NCI-H345 (cell line): ENCODE results near the gene ZSWIM1.
A peak's percentile ranks its signal among the peaks of the same experiment; 100 is the strongest.
"Not testable (repeated sequence)": the region's sequence is repeated elsewhere in the genome, so short reads cannot be mapped to it uniquely, and the experiment has no call there.

Experiments
- DNase-seq: peaks from one replicate; lab custom pipeline; 2025; lab: John Stamatoyannopoulos, UW

Gene ZSWIM1

GRCh38 chr20:45857114-45857881 lies 23.7 kb upstream of the ZSWIM1 start, which contains the start of the genes ACOT8 and ZSWIM3:
ACOT8 (minus strand) TSS chr20:45857392; CDS start chr20:45857315, 77 bp downstream.
ZSWIM3 (plus strand) TSS chr20:45857614; CDS start chr20:45857826, 212 bp downstream.
- peak; percentile 100 for DNase-seq

DNA sequence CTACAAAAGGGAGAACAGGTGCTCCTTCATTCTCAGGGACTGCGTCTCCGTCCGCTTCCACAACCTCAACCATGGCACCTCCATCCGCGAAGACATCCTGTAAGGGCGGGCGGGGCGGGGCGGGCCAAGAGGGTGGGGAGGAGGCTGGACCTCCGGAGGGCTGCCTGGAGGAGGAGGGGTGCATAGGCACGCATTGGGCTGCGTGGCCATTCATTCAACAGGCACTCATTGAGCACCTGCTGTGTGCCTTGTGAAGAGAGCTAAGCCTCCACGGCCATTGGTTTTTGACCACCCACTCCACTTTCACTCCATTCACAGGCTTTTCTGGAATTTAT lies 23.2 kb upstream of the ZSWIM1 start:
- DNase-seq, result no peak

- DNase-seq, result no peak
Measured at GRCh38 chr20:45859916-45860315, 21.1 kb upstream of the ZSWIM1 start.

- DNase-seq, result peak; percentile 26
Measured at GRCh38 chr20:45860560-45861220, 20.3 kb upstream of the ZSWIM1 start.

DNA sequence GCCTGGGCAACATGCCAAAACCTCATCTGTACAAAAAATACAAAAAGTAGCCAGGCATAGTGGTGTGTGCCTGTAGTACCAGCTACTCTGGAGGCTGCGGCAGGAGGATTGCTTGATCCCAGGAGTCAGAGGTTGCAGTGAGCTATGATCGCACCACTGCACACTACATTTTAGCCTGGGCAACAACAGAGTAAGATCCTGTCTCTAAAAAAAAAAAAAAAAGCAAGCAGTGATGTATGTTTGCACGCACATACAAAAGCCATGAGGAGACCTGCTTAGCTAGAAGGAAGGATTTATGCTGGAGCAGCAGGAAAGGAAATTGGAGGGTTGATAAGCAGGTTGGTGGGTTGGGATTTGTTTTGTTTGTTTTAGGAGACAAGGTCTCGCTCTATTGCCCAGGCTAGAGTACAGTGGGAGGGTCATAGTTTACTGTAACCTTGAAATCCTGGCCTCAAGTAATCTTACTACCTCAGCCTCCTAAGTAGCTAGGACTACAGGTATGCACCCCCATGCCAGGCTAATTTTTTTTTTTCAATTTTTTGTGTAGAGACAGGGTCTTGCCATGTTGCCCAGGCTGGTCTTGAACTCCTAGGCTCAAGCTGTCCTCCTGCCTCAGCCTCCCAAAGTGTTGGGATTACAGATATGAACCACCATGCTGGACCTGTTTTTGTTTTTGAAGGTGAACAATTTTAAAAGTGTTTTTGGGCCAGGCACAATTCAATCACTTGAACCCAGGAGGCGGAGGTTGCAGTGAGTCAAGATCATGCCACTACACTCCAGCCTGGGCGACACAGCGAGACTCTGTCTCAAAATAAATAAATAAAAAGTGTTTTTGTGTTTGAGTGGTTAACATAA lies 19.6 kb upstream of the ZSWIM1 start:
- DNase-seq, result peak; percentile 85

- DNase-seq, result no peak
Measured at GRCh38 chr20:45863543-45864470, 17.2 kb upstream of the ZSWIM1 start.

DNA sequence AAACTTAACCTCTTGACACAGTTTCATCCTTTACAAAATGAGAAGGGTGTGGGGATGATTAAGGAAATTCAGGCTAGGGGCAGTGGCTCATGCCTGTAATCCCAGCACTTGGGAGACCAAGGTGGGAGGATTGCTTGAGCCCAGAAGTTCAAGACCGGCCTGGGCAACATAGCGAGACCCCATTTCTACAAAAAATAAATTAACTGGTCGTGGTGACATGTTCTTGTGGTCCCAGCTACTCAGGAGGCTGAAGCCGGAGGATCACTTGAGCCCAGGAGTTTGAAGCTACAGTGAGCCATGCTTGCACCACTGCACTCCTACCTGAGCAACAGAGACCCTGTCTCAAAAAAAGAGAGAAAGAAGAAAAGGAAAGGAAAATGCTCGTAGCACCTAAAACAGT lies 14.6 kb upstream of the ZSWIM1 start:
- no peak for DNase-seq

DNA sequence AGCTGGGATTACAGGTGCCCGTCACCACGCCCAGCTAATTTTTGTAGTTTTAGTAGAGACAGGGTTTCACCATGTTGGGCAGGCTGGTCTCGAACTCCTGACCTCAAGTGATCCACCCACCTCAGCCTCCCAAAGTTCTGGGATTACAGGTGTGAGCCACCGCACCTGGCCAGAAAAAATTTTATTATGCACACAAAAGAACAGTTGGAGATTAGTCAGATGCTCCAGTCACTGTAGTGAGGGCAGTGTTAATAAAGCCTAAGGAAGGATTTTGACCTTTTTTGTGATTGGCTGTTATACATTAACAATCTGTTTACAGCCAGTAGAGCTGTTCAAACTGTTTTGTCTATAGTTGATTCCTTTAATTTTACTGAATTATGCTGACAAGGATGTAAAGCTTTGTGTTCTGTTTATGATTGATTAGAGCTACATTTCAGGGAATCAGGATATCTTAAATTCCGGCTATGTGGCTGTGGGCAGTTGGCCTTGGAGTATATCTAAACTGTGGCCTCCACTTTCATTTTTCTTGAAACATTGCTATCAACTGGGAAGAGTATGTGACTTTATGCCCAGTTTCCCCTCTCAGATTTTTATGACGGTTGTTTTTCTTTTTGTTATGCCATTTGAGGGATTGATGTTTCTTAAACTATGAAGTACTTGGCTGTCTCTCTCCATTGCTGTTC lies 13.8 kb upstream of the ZSWIM1 start:
- no peak for DNase-seq

DNA sequence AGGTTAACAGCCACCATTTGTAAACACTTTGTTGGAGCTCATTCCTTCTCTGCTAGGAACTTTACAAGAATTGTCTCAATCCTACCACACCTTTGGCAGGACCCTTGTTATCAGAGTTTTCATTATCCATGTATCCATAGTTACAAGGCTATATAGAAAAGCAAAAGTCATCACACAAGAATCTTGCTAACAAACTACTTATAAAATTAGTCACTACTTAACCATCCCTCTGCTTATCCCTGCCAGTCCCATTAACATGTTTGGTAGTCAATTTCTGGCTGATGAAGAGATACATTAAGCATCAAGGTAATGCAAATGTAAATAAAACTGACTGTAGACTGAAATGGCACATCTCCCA lies 13.2 kb upstream of the ZSWIM1 start:
- DNase-seq, result no peak

- DNase-seq, result no peak
Measured at GRCh38 chr20:45872626-45873025, 8.4 kb upstream of the ZSWIM1 start.

- DNase-seq, result no peak
Measured at GRCh38 chr20:45873409-45874103, 7.5 kb upstream of the ZSWIM1 start.

DNA sequence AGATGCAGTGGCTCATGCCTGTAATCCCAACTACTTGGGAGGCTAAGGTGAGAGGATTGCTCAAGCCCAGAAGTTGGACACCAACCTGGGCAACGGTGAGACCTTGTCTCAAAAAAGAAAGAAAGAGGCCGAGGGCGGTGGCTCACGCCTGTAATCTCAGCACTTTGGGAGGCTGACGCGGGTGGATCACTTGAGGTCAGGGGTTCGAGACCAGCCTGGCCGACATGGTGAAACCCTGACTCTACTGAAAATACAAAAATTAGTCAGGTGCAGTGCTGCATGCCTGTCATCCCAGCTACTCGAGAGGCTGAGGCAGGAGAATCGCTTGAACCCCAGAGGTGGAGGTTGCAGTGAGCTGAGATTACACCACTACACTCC lies 6.9 kb upstream of the ZSWIM1 start:
- DNase-seq, result not testable (repeated sequence)

DNA sequence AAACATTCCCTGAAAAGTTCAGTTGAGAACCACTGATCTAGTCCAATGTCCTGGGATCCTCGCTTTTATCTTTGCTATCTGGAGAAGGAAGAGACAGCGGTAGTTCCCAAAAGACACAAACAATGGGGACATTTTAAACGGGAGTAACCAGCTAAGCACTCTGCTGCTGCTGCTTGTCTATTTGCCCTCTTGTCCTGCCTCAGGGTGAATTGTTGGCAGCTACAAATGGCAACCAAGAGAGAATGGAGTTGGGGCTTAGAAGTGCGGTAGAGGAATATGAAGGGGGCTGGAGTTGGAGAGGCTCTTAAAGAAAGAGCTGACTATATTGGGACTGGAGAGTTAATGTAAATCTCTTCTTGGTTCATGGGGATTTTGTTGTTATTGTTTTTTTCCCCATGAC lies 6.5 kb upstream of the ZSWIM1 start:
- no peak for DNase-seq

GRCh38 chr20:45878076-45878761 lies 2.8 kb upstream of the ZSWIM1 start:
- DNase-seq, result no peak

DNA sequence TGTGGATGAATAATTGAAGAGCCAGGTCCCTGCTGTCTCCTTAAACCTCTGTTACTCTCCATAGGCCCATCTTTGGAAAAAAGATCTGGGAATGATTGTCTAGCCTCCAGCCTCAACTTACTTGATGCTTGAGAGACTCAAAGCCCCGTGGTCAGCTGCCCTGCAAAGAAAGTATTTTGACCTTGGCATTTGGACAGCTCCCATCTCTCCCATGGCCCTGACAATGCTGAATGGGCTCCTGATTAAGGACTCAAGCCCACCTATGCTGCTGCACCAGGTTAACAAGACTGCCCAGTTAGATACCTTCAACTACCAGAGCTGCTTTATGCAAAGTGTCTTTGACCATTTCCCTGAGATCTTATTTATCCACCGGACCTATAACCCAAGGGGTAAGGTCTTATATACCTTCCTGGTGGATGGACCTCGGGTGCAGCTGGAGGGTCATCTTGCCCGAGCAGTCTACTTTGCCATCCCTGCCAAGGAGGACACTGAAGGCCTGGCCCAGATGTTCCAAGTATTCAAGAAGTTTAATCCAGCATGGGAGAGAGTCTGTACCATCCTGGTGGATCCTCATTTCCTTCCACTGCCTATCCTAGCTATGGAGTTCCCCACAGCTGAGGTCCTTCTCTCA lies 1.6 kb downstream of the ZSWIM1 start:
- no peak for DNase-seq

DNA sequence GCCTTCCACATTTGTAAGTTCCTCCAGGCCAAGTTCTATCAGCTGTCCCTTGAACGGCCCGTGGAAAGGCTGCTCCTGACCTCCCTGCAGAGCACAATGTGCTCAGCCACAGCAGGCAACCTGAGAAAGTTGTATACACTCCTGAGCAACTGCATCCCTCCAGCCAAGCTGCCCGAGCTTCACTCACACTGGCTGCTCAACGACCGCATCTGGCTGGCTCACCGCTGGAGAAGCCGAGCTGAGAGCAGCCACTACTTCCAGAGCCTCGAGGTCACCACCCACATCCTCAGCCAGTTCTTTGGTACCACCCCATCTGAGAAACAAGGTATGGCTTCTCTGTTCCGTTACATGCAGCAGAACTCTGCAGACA lies 2.1 kb downstream of the ZSWIM1 start:
- DNase-seq, result no peak

GRCh38 chr20:45886590-45887345 lies 5.7 kb downstream of the ZSWIM1 start:
- no peak for DNase-seq

DNA sequence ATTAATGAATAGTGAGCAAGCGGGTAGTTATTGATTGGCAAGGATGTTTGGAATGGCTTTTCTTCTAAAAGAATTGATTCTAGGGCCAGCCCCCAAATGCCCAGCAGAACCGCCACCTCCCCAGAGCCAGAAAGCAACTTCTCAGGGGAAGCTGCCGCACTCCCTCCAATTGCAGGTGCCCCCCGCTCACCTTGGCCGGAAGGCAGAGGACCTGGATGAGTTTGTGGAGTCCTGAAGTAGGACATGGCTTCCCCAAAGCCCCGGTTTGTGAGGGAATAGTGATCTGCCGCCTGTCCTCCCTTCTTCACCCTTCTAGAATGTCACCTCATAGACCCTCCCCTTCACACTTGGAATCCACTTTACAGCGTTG lies 6.3 kb downstream of the ZSWIM1 start, which contains the start of gene SPATA25:
SPATA25 (minus strand) TSS at position 277 of the 370 bp plus-strand sequence; CDS start at position 245, 32 bp downstream.
- no peak for DNase-seq

DNA sequence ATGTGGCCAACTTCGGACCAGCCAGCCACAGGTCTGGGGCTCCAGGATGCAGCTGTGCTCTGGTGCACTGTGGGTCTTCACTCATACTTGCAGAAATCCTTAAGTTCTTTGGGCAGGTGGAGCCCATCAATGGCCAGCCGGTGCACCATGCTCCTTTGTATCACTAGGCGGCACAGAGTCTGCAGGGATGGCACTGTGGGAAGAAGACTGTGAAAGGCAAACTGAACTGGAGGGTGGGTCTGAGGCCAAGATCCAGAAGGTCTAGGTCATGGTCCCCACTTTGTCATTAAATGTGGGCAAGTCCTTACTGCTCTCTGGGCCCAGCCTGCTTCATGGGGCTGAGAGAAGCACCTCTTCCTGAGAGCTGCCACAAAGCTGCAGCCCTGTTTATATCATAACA lies 7.7 kb downstream of the ZSWIM1 start:
- DNase-seq, result no peak
